ENCODE data around the gene PTPRN2.
A peak's percentile ranks its signal among the peaks of the same experiment; 100 is the strongest.
"Not testable (repeated sequence)": the region's sequence is repeated elsewhere in the genome, so short reads cannot be mapped to it uniquely, and the experiment has no call there.

Gene PTPRN2

GRCh38 chr7:158286210-158286609 is 301.4 kb downstream of the PTPRN2 start:
- no peak for DNase-seq

DNA sequence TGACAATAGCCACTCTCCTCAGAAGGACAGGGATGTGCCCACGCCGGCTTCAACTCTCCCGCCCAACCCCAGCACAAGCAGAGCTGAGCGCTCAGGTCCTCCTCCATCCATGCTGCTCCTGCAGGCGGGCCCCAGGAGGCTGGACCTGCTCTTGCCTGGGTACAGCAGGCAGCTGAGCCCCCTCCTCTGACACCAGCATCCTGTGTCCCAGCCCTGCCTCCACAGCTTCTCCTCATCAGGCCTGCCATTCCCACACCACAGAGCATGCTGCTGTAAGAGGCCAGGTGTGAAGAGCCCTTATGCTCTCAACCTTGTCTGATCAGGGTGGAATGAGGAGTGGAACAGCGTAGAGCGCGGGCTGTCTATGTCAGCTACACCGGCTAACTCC is 302.2 kb downstream of the PTPRN2 start:
- DNase-seq: peak; percentile 78

DNA sequence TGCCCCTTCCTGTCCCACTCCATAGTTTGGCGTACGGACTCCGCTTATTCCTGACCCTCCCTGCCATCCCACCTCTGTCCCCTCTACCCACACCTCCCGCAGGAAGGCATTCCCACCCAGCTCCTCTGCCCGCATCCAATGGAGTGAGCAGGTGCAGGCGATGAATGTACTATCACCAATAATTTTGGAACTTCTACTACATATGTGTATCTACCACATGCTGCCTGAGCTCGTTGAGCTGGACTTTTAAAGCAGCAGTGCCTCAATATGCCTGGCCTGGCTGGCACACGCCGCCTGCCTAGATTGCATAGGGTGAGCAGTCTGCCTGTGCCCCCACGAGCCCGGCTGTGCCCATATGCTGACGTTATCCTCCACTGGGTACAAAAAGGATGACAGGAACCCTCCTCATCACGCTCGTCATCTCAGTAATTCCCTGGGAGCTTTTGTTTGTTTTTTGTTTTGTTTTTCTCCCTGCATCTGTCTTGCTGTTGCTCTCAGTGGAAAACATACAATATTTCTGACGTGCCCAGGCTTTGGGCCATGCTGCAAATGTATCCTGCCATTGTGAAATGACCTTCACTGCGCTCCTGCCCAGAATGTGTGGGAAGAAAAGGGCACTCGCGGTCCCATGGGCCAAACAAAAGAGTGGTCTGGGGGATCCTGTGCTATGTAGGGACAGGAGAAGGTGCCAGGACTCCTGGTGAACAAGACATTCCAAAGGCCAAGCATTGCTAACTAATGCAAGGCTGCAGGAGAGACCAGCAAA is 302.8 kb downstream of the PTPRN2 start:
- DNase-seq: no peak

GRCh38 chr7:158284121-158284520 is 303.5 kb downstream of the PTPRN2 start:
- DNase-seq: no peak

DNA sequence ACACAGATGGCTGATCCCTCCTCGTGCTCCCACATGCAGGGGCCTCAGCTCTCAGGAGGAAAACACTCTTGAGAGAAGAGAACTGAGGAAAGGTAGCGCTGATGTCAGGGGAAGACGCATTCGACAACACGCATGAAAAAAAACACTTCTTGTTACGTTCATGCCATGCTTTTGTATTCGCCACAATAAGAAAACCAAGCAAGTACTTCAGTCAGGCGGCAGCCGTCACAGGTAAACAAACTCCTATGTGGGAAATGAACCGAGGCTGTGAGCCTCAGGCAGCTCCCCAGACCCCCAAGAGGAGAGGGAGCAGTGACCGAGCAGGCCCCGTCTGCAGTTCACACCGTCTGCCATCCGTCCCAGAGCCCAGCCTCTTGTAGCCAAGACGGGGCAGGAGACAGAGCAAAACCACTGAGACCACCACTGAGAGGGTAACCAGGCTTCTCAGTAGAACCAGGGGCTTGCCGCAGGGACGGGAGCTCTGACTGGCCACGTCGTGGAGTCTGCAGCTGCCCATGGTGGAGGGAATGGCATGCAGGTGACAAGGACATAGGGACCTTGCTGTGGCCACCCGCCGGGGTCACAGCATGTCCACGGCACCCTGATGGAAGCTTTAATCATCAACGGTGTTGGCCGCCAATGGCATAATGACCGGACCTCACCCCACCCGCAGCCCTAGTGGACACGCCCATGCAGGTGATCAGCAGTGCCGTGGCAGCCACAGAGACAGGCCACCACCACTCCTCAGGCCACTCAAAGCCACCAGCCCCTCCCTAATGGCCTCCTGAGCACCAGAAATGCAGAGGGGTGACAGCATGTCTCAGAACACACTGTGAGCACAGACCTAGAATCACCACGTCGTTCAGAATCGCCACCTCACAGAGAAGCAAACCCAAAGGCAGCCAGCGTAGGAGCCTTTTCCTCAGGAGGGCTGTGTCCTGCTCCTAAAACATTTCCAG is 304.3 kb downstream of the PTPRN2 start:
- peak; percentile 91 for DNase-seq

GRCh38 chr7:158282461-158283001 is 305.1 kb downstream of the PTPRN2 start:
- peak; percentile 7 for DNase-seq

DNA sequence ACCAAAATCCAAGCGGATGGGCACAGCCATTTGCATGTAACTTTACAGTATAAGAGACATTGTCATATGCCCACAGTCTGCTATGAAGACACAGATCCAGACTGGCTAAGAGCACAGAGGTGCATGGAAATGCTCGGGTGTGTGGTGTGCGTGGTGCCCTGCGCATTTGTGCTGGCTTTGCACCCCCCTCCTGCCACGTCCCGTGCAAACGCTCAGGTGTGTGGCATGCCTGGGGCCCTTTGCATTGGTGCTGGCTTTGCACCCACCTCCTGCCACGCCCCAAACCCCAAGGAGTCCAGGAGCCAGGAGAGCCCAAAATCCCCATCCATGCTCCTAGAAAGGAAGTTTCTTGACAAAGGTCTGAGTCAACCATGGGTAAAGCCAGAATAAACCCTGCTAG is 306.2 kb downstream of the PTPRN2 start:
- no peak for DNase-seq

- DNase-seq: no peak
Measured at GRCh38 chr7:158280448-158281144, 307.0 kb downstream of the PTPRN2 start.

- no peak for DNase-seq
Measured at GRCh38 chr7:158279539-158280447, 307.8 kb downstream of the PTPRN2 start.

- no peak for DNase-seq
Measured at GRCh38 chr7:158278745-158279320, 308.8 kb downstream of the PTPRN2 start.

GRCh38 chr7:158277219-158278141 is 310.1 kb downstream of the PTPRN2 start:
- no peak for DNase-seq

GRCh38 chr7:158276414-158277218 is 311.0 kb downstream of the PTPRN2 start:
- DNase-seq: no peak

GRCh38 chr7:158275711-158276413 is 311.8 kb downstream of the PTPRN2 start:
- no peak for DNase-seq

DNA sequence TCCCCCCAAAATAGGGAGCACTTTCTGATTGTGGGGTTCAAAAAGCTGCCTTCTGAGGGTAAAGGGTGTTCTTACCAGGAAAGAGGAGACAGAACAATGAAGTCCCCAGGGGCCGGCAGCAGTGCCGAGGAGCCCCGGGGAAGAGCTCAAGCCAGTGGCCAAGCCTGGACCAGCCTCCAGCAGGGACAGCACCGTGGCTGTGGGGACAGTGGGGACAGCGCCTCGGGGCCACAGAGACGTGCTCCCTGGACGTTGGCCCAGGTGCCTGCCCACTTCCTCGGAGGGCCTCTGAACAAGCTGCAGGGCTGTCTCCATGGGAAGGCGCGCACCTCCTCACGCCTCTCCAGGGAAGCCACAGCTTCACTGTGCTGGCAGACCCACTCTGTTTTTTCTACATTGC is 312.6 kb downstream of the PTPRN2 start:
- DNase-seq: no peak

DNA sequence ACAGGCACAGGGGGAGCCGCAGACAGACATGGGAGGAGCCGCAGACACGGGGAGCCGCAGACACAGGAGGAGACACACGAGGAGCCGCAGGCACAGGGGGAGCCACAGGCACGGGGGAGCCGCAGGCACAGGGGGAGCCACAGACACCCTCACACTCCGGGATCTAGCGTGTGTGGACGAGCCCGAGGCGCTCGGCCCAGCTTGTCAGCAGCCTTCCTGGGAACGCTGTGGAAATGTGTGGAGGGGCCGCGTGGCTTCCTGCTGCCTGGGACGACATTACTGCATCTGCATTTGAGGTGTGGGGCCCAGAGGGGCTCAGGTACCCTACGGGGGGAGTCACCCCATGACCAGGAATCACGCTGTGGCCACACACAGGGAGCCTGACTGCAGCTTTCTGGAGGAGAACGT is 313.2 kb downstream of the PTPRN2 start:
- no peak for DNase-seq

GRCh38 chr7:158273756-158274342 is 313.8 kb downstream of the PTPRN2 start:
- not testable (repeated sequence) for DNase-seq

DNA sequence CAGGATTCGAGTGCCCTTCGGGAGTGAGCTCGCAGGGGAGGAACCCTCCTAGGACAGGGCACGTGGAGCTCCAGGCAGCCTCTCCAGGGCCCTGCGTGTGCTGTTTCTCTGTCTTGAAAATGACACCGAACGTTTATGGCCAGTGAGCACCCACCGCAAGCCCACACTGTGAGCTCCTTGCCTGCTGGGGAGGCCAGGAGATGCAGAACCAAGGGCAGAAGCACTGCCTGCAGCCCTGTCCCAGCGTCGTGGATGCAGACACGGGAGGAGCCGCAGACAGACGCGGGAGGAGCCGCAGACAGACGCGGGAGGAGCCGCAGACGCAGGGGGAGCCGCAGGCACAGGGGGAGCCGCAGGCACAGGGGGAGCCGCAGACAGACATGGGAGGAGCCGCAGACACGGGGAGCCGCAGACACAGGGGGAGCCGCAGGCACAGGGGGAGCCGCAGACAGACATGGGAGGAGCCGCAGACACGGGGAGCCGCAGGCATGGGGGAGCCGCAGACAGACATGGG is 314.4 kb downstream of the PTPRN2 start:
- no peak for DNase-seq

- no peak for DNase-seq
Measured at GRCh38 chr7:158272509-158273137, 315.0 kb downstream of the PTPRN2 start.
